H1 (cell line): ENCODE results near the gene NXN. TPM values are rescaled to one million over a fixed set of nuclear protein-coding genes. Genes with fewer than 3 reads are reported as not detected.

Source experiments
- CTCF ChIP-seq, 3 experiments: IDR thresholded peaks; 1 replicate in 2 of 3; 2 replicates in 1 of 3; pipeline versions ENCODE4 v1.5.1 to v1.6.1; 2011; ENCODE audit warnings: low read length in 3 of 3, mild to moderate bottlenecking in 3 of 3, inconsistent platforms in 2 of 3, low read depth in 1 of 3, moderate library complexity in 1 of 3; ENCODE audit not compliant: insufficient read depth in 1 of 3; ENCODE audit errors: control extremely low read depth in 1 of 3
- E2F6 ChIP-seq: IDR thresholded peaks from 2 replicates; pipeline ENCODE4 v1.6.1; 2012; ENCODE audit warnings: inconsistent platforms
- EZH2 ChIP-seq: fragments of 200-600 bp; sonication (generic); IDR thresholded peaks from 2 replicates; pipeline ENCODE4 v1.7.1; 2012; ENCODE audit warnings: low read depth, mild to moderate bottlenecking, moderate library complexity, low read length, inconsistent platforms; ENCODE audit not compliant: severe bottlenecking
- GABPA ChIP-seq: IDR thresholded peaks from 2 replicates; pipeline ENCODE4 v1.6.1; 2011; ENCODE audit warnings: mild to moderate bottlenecking, low read length, moderate library complexity, borderline replicate concordance; ENCODE audit not compliant: insufficient read depth
- HDAC2 ChIP-seq, 2 experiments: fragments of 300-600 bp in 1 of 2; sonication (generic) in 1 of 2; IDR thresholded peaks; 2 replicates each; pipeline ENCODE4 v1.6.1; 2011 to 2012; ENCODE audit warnings: low read depth in 2 of 2, low read length in 2 of 2, mild to moderate bottlenecking in 2 of 2, moderate library complexity in 2 of 2, borderline replicate concordance in 1 of 2, inconsistent platforms in 1 of 2
- JUN ChIP-seq: IDR thresholded peaks from 2 replicates; pipeline ENCODE4 v1.6.1; 2011; ENCODE audit warnings: low read depth, mild to moderate bottlenecking, improper control_type of control experiment, low read length
- KDM4A ChIP-seq: IDR thresholded peaks from one replicate; pipeline ENCODE4 v1.7.1; 2012; ENCODE audit warnings: low read depth, mild to moderate bottlenecking, moderate library complexity, low read length, inconsistent platforms; ENCODE audit not compliant: severe bottlenecking
- RAD21 ChIP-seq, 2 experiments: IDR thresholded peaks in 1 of 2; conservative IDR thresholded peaks in 1 of 2; 2 replicates each; pipeline ENCODE4 v1.6.1; 2011; ENCODE audit warnings: low read depth in 2 of 2, low read length in 2 of 2, improper control_type of control experiment in 1 of 2, inconsistent platforms in 1 of 2, mild to moderate bottlenecking in 1 of 2, moderate library complexity in 1 of 2
- RFX5 ChIP-seq: IDR thresholded peaks from 2 replicates; pipeline ENCODE4 v1.6.1; 2011; ENCODE audit warnings: low read depth, low read length, improper control_type of control experiment, borderline replicate concordance
- SP4 ChIP-seq: IDR thresholded peaks from 2 replicates; pipeline ENCODE4 v1.6.1; 2012; ENCODE audit warnings: low read length, inconsistent platforms
- SUZ12 ChIP-seq: fragments of 200-600 bp; sonication (generic); IDR thresholded peaks from 2 replicates; pipeline ENCODE4 v1.6.1; 2012; ENCODE audit warnings: mild to moderate bottlenecking, inconsistent platforms, low read length, moderate library complexity, mixed read lengths
- TBP ChIP-seq: IDR thresholded peaks from 2 replicates; pipeline ENCODE4 v1.6.1; 2011; ENCODE audit warnings: low read depth, low read length, improper control_type of control experiment
- USF2 ChIP-seq: IDR thresholded peaks from 2 replicates; pipeline ENCODE4 v1.6.1; 2011; ENCODE audit warnings: low read length, improper control_type of control experiment
- YY1 ChIP-seq: IDR thresholded peaks from 2 replicates; pipeline ENCODE4 v1.6.1; 2011; ENCODE audit warnings: low read depth, mild to moderate bottlenecking, low read length
- polyA plus RNA-seq, 7 experiments: library from polyadenylated mRNA; depleted of rRNA in 3 of 7; stranded (reverse) in 5 of 7; unstranded in 2 of 7; fragments of >200 nt in 5 of 7; fragments of 200-250 nt in 2 of 7; gene quantifications; 1 replicate in 5 of 7; 2 replicates in 1 of 7; 4 replicates in 1 of 7; pipeline versions ENCODE4 v1.2.1 to v1.2.3, GENCODE V29; 2011 to 2013; ENCODE audit warnings: missing spikeins in 2 of 7, mixed read lengths in 2 of 7
- total RNA-seq: library from RNA; stranded (reverse); fragmentation: NEBNext Ultra II Directional; extraction: Animal tissue kit (Norgen Biotek cat#: 25700); gene quantifications from 2 replicates; pipeline ENCODE4 v1.2.1, GENCODE V29; 2021

Gene NXN
- total and polyA plus RNA-seq, 2 of the 8 experiments (the other 6 are each of a cell fraction or from before 2014, with no cell fraction given), result 94.1 to 107 TPM

- TF ChIP-seq EZH2, result no peak
- TF ChIP-seq SUZ12, result no peak
- 0 out of 2 replicates have a peak, but pooled peaks have one; percentile 32 for TF ChIP-seq TBP
- peak; percentile 67; the same call in 1 of the 2 replicates for TF ChIP-seq GABPA
- TF ChIP-seq RFX5, result no peak
- peak; percentile 87 for TF ChIP-seq KDM4A
- TF ChIP-seq RAD21 (IDR thresholded peaks at IDR 0.05 in 1 of 2, conservative IDR thresholded peaks at IDR 0.05 in 1 of 2; ENCODE audit: low read depth in 2 of 2, low read length in 2 of 2), result peak; percentile 37 to 48; a peak in 3 of 4 replicates
- TF ChIP-seq CTCF (IDR thresholded peaks at IDR 0.05; ENCODE audit: control extremely low read depth in 1 of 3, insufficient read depth in 1 of 3, low read depth in 1 of 3, low read length in 3 of 3), result peak; percentile 83 to 95 (median 92)
- peak; percentile 4; the same call in 1 of the 2 replicates for TF ChIP-seq YY1
- TF ChIP-seq E2F6, result peak; percentile 48; the same call in 1 of the 2 replicates
- TF ChIP-seq USF2, result 0 out of 2 replicates have a peak, but pooled peaks have one; percentile 6
- peak; percentile 68; the same call in 1 of the 2 replicates for TF ChIP-seq SP4
- TF ChIP-seq JUN, result no peak
- peak in 1 of 2 experiments; percentile 80; a peak in 1 of 4 replicates for TF ChIP-seq HDAC2 (IDR thresholded peaks at IDR 0.05; ENCODE audit: borderline replicate concordance in 1 of 2, low read depth in 2 of 2, low read length in 2 of 2)
Measured at GRCh38 chr17:752002-752619, 227.5 kb downstream of the NXN start, which contains the start of gene GEMIN4 (continued).
